GM19463 (cell line): ENCODE results near the gene LARGE1.

Experiments
- ATAC-seq: cut with Tn5 transposase; IDR thresholded peaks from one replicate; pipeline ENCODE4 v1.9.1; 2021; ENCODE audit warnings: mild to moderate bottlenecking, moderate library complexity; ENCODE audit not compliant: unreplicated experiment

LARGE1 gene

DNA sequence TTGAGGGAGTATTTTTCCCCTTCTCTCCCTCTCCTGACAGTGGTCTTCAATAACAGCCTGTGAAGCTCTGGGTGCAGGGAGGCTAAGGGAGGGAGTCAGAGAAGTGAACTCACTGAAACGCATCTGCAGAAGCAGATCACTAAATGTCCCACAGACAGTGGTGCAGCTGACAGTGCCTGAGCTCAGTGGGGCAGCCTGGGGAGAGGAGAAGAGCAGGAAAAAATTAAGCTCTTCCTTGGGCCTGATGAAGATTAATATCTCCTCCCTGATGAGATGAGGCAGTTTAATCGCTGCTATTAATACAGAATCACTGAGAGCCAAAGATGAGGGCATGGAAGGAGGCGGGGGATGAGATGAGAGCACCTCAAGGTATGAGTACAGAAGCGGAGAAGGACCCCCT lies 180.8 kb downstream of the LARGE1 start:
- ATAC-seq: no peak

DNA sequence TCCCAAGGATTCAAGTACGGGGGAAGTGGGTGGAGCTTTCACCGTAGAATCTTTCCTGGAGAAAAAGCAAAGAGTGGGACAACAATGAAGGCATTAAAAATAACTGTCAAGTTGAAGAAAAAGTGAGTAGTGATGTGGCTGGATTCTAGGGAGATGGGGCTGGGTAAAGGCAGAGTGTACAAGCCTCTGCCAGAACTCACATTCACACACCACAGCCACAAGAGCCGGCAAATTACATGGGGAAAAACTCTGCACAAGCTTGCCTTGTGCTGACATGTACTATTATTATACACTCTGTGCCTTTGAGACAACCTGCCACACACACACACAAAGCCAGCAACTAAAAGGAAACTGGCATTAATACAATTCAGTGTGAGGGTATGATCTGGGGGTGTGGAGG lies 182.6 kb downstream of the LARGE1 start:
- no peak for ATAC-seq

DNA sequence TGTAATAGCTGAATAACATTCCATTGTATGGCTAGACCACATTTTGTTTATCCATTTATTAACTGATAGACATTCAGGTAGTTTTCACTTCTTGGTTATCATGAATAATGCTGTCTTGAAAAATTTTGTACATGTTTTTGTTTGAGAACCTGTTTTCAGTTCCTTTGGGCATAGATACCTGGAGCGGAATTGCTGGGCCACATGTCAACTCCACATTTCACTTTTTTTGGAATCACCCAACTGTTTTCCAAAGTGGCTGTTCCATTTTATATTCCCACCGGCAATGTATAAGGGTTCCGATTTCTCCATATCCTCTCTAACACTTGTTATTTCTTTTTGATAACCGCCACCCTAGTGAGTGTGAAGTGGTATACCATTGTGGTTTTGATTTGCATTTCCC lies 184.3 kb downstream of the LARGE1 start:
- ATAC-seq: no peak

DNA sequence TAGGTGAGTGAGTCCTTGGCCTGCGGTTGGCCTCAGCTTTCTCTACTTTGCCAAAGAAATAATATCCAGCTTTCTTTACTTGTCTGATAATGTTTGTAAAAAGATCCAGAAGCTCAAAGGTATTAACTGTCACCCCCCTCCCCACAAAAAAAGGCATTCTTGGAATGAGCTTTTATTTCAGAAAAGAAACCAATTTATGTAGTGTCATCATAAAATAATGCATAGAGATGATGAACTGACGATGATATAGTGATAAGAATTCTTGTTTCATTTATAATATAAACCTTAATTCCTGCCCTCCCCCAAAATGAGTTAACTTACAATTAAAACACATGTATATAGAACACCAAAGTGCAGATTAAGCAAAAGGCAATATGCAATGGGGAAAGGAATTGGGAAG lies 191.4 kb downstream of the LARGE1 start:
- ATAC-seq: no peak

DNA sequence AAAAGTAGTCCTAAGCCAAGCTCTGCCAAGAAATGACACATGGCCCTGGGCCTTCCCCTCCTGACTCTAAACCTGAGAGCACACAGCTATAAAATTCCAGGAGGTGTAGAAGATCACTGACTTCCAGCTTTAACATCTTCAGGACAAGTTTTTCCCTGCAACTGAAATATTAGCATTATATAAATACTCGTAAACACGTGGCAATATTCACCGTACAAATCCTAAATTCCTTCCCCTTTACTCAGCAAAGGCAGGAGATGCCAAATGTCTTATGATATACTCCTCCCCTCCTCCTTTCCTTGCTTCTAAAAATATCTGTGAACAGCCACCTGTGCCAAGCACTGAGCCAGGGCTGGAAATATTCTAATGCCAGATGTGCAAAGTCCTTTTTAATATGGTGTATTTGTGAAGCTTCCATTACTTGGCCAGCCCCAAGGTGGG lies 194.0 kb downstream of the LARGE1 start:
- ATAC-seq: no peak

DNA sequence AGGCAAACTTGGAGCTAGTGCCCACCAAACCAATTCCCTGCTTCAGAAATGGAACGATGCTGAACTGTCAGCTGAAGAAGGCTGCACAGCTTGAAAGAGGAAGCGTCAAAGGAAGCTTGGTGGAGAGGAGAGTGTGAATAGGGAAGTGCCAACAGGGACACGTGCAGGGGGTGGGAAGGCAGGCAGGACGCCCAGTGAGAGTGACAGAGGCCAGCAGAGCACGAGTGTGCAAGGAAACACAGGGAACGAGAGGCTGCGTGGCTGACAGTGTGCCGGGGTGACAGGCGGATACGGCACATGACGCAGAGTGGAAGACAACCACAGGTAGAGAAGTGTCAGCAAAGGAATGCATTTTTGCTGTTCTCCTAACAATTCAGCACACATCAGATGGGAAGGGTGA lies 196.4 kb downstream of the LARGE1 start:
- no peak for ATAC-seq

DNA sequence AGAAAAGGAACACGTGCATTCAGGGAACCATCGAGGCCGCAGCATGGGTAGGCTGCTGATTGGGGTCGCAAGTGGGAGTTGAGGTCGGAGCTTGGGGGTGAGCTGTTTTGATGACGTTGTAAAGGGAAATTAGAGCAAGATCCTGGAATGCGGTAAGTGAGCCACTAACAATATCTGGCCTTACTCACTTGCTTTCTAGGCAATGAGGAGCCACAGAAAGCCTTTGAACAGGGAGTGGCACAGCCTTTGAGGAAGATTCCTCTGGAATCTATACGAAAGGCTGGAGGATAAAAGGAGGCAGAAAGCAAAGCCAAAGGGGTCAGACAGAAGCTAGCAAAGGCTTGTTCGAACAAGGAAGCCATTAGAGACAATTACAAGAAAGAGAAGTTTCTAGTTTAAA lies 197.5 kb downstream of the LARGE1 start:
- ATAC-seq: no peak

DNA sequence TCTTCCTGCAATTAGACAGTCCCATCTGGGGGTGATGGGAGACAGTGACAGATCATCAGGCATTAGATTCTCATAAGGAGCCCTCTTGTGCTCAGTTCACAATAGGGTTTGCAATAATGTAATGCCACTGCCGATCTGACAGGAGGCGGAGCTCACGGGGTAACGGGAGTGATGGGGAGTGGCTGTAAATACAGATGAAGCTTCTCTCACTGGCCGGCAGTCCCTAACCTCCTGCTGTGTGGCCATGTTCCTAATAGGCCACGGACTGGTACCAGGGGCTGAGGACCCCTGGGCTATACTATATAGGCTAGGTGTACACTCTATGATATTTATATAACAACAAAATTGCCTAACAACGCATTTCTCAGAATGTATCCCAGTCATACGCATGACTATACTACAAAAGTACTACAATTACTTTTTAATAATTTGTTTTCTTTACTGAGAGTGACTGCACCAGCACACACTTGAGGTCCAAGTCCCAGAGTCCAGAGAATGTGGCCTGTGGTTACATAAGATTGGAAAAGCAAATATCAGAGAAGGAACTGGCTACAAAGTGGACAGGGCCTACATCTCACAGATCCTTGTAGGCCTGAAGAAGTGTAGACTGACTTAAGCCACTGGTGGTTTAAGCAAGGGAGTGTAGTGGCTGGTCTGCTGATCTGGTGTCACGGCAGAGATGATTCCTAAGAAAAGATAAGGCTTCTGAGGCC lies 200.0 kb downstream of the LARGE1 start:
- ATAC-seq: no peak

DNA sequence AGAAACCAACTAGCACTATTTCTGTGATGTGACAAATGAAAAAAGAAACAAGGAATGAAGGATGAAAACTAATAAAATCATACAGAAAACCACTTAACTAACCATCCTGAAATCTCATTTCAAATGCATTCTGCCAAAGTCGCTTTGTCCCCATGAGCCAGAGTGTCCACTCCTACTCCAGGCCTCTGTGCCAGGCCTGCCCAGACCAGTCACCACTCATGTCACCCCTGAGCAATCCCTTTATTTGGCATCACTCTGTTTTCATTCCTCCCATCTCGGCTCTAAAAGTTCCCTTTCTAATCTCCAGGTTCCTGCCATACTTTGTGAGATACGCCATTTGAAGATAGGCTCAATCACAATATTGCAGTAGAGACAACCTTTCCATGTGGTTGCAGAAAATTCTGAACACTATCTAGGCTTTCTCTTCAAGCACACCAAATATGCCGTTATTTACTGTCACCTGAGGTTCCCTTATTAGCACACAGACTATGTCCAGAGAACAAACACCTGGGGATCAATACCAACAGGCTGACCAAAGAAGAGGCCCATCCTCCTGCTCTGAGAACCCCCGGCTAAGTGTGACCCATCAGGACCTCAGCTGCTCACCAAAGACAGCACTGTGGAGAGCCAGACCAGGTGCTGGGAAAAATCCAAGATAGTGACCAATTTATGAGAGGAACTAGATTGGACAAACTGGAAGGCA lies 202.4 kb downstream of the LARGE1 start:
- ATAC-seq: no peak

DNA sequence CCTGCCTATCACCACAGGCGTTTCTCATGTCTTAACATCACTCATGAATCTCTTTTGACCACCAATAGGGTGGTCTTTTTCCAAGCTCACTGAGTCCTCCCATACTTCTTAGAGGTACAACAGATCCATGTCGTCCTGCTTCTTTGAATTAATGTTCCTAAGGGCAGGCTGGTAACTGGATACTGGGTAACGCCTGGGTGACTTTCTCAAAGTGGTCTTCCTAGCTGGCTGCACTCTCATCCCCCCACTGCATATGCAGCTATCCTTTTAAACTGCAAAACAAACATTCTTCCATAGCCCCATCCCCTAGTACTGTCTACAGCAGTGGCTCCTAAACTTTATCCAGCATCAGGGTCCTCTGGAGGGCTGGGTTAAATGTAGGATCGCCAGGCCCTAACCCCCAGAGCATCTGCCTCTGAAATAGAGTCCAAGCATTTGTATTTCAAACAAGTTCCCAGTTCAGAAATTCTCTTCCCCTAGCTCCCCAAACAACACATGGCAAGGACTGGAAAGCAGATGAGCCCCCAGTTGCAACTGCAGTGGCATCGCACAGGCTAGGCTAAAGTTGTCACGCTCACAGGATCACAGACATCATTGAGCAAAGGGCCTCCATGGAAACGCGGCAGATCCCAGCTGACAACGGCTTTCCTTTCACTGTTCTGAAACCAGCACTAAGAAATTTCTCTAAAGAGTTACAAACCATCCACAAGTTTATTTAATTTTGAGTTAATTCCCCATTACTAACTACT lies 204.9 kb downstream of the LARGE1 start:
- no peak for ATAC-seq

DNA sequence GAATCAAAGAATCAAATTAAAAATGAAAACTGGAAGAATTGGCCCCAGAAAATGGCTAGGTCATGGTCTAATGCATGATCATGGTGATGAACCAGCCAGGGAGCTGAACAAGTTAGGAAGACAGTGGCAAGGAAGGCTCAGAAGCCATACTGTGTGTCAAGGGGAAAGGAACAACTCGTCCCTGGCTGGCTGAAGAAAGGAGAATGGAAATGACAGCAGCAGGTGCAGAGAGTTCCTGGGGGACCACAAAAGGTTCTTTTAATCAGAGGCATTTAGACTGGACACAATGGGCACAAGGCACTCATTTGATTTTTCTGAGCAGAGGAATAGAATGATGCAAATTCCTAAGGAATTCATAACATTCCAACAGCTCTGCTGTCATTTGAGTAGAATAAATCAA lies 209.9 kb downstream of the LARGE1 start:
- ATAC-seq: no peak

DNA sequence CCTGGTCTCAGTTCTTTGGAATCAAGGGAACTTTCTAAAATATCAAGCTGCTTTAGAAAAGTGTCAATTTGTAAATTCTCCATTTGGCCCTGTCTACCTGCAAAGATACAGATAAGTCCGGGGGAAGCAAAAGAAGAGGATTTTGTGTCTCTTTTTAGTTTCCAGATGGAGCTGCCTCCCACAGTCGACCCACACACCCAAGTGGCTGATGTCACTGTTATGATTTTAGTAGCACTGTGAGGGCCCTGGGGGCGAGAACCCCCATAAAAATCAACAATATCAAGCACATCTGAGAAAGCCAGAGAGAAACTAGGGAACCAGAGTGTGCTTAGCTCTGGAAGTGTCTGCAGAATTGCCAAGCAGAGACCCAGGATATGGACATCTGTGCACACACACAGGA lies 212.7 kb downstream of the LARGE1 start:
- no peak for ATAC-seq

DNA sequence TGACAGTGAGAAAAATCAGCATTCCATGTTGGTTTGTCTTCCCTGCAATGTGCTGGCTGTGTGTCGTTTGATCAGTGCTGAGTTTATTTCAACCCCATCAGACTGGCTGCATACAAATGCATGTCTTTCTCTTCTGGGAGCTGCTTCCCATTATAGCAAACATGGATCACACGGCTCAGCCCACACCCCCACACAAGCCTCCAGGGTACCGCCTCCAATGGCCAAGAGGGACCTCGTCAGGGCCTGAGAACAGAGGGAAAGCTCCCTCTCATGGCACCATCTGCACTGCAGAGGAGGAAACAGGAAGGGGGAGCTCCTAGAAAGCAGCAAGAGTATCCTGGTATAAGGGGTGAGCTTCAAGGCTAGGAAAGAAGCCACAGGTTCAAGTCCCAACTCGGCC lies 214.2 kb downstream of the LARGE1 start:
- no peak for ATAC-seq

DNA sequence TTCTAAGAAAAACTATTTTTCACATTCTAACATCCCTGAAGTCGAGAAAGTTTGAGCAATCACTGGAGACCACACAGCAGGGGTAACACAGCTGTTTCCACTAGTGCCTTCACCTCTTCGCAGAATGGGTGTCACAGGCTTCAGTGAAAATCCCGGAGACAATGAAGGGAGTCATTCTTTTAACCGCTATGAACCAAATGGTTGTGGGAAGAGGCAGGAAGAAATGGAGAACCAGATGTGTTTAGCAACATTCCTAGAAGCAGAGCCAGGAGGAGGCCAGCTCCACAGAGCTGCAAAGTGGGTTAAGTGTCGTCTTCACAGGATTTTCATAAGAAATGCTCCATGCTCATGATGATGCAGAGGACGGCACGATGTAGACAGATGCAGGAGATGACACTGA lies 221.1 kb downstream of the LARGE1 start:
- ATAC-seq: no peak

DNA sequence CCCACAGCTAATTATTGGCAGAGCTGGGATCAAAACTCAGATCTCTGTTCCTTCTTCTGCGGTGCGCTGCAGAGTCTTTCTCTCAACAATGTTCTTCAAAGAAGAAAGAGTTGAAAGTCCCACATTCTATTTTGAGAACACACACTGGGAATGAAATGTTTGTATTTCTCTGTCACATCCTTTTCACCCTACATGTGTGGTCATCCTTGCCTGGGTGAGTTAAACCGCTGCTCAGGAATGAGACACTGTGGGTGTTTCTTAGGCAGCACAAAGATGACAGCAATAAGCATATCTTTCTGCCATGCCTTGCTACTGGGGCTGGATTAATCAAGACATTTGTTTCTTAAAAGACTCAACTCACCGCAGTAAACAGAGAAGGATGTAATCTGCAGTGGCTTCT lies 222.6 kb downstream of the LARGE1 start:
- no peak for ATAC-seq

DNA sequence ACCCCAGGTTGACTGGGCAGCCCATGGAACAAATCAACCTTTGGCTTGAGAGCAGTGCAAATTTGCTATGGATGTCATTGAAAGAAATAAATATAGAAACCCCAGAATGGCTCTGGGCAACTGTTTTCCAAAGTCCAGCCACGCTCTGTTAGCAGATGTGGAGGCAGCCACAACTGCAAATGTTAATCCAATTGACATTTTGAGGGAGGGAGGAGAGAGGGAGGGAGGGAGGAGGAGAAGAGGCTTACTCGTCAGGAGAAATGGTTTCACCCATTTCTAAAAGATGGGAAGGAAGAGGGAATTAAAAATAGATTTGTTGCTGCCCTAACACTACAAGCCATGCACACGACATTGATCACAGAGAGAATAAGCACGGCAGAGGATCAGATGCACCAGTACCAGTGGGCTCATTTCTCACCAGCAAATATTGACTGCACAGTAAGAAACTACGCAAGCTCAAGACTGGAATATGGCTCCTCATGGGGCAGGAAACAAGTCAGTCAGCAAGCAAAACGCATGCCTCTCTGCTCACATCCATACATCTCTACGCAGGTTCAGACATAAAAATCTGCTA lies 229.1 kb downstream of the LARGE1 start:
- no peak for ATAC-seq

DNA sequence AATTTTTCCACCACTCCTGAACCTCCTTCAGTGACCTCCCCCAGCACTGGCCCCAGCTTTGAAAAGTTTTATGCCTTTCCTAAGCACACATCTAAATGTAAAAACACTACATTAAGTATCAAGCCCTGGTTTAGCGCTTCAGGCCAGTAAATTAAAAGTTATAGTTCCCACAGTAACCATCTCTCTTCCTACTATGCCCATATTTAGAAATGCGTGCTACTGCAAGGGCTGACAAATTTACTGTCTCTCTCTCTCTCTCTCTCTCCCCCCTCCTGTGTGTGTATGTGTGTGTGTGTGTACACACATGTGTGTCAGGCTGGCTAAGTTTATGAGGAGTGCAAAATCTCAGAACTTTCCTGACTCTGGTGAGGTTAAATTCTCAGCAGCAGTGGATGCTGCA lies 231.4 kb downstream of the LARGE1 start:
- ATAC-seq: no peak

DNA sequence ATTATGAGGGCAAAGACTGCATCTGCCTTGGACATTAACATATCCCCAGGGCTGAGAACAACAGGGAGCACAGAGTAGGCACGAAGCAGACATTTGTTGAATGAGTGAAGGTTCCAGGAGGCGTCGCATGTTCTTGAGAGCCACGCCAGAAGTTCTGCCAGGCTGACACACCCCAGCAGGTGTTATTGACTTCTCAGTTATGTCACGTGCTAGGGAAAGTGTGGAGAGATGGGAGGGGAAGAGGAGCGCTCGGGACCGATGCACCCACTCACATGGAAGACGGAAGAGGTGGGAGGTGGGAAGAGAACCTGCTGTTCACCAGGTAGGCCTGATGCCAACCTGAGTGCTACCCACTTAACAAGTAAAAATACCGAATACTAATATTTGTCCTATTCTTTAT lies 232.8 kb downstream of the LARGE1 start:
- no peak for ATAC-seq

DNA sequence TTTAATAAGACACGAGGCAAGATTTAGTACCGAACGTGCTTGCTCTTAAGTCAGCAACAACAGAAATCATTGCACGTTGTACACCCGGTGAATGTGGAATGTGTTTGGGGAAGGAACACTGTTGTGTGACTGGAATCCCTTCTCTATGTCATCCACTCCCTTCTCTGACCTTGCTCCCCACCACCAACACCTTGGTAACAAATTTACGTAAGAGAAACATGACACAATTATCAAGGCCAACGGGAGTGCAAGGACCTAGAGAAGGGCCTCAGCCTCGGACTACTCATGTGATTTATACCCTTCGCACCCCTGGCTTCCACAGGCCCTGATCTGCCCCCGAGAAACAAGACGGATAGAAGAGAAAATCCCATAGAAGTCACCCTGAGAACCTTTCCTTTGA lies 236.2 kb downstream of the LARGE1 start:
- ATAC-seq: no peak

DNA sequence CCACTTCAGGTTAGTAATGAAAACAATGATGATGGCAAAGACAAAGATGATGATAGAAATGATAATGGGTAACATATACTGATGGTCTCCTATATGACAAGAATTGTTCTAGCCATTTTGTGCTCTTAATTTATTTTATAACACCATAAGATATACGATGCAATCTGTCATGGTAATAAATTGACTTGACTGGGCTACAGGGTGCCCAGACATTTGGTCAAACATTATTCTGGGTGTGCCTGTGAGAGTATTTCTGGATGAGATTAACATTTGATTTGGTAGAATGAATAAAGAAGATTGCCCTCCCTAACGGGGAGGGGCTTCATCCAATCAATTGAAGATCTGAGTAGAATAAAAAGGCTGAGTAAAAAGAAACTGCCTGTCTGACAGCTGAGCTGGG lies 237.3 kb downstream of the LARGE1 start:
- no peak for ATAC-seq

DNA sequence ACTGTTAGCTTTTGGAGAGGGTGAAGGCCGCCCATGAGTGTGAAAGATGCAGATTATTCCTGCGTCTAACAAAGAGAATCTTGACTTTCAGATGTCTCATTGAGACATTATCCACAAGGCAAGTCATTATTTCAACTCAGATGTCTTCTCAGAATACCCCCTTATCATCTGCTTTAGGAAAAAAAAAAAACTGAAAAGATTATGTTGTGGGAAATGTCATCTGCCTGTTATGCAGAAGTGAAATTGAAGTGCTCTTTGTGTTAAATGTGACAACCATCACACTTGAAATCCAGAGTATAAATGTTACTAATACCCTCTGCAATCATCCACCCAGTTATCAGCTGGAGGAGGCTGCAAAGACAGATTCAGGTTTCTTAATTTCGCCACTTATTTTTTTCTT lies 239.6 kb downstream of the LARGE1 start:
- no peak for ATAC-seq

DNA sequence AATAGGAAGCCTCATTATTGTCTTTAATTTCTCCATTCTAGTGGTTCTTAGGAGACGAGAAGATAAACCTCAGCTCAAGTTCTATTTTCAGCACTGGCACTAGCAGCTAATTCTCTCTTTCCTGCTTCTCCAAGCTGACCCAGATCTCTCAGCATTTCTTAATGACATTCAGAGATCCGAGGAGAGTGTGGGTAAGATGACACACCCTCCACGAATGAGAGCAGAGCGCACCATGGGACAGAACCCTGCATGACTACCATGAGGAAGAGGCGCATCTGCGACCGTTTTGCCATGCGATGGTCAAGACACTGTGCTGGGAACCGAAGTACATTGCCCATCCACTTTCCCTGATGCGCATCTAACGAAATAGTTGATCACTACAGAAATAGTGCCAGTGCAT lies 241.8 kb downstream of the LARGE1 start:
- ATAC-seq: no peak
